ENCODE results near the gene PHLDB1. TPM values are rescaled to one million over a fixed set of nuclear protein-coding genes. Genes with fewer than 3 reads are reported as not detected.

The PHLDB1 gene
- polyA plus RNA-seq, 1 of the 3 experiments (the other 2 are of a cell fraction): 89.4 TPM

- TF ChIP-seq JUND (IDR thresholded peaks at IDR 0.05) (no peak), ZBTB33 (IDR thresholded peaks at IDR 0.05; ENCODE audit: borderline replicate concordance, low read depth) (no peak), RAD21 (IDR thresholded peaks at IDR 0.05; ENCODE audit: low read length) (no peak)
- peaks cover 8 to 32% of the 10 kb centered on the region in 2 experiments; a peak in 3 of 4 replicates for H3K4me1 ChIP-seq (ENCODE audit: control insufficient read depth in 1 of 2, insufficient read depth in 2 of 2, low read depth in 1 of 2, low read length in 1 of 2)
- no peak for DNase-seq
- peaks cover 86% of the 10 kb centered on the region for H4K20me1 ChIP-seq (ENCODE audit: insufficient read depth)
- no peaks in the 10 kb centered on the region for H3K9me3 ChIP-seq
- no peak overlapping the region for H3K4me2 ChIP-seq
- no peak overlapping the region for H3K27ac ChIP-seq (ENCODE audit: low read depth in 2 of 2, low read length in 1 of 2)
- no peak overlapping the region for H3K9ac ChIP-seq
- ChIA-PET POLR2A (no interaction called here), CTCF (interaction anchor here (1.0 to 1.8 kb wide), 5 partner anchors 12 to 62 kb away, joined by 3 to 9 read pairs (median 3); no protein-coding TSS in a partner anchor)
- peaks cover 58 to 68% of the 10 kb centered on the region in 2 experiments for H3K36me3 ChIP-seq (replicated peaks in 1 of 2; ENCODE audit: control insufficient read depth in 1 of 2, insufficient read depth in 2 of 2, low read length in 1 of 2)
- peaks cover 10% of the 10 kb centered on the region for H3F3A ChIP-seq (replicated peaks; ENCODE audit: insufficient read depth)
- WGBS (ENCODE audit: low lambda C conversion rate): 95% methylated on average over 8 of the region's 10 CpGs
- H3K4me3 ChIP-seq (ENCODE audit: low read depth in 2 of 2, low read length in 1 of 2): no peak overlapping the region
- H2AFZ ChIP-seq (ENCODE audit: low read depth): no peak overlapping the region
- H3K9me2 ChIP-seq: no peaks in the 10 kb centered on the region
- peaks cover 98% of the 10 kb centered on the region for H3K79me2 ChIP-seq (ENCODE audit: insufficient read depth)
- no peaks in the 10 kb centered on the region for H3K27me3 ChIP-seq (ENCODE audit: insufficient read depth)
Observed at GRCh38 chr11:118627566-118627965, 20.2 kb downstream of the PHLDB1 start.

GRCh38 chr11:118628031-118628430 is 20.6 kb downstream of the PHLDB1 start:
- CTCF ChIA-PET: interaction anchor here (0.9 to 1.8 kb wide), 5 partner anchors 8 to 62 kb away, joined by 3 to 9 read pairs (median 3); no protein-coding TSS in a partner anchor
- Histone ChIP-seq H2AFZ (ENCODE audit: low read depth) (no peak overlapping the region), H3K9ac (no peak overlapping the region), H3K79me2 (ENCODE audit: insufficient read depth) (peaks cover 98% of the 10 kb centered on the region), H4K20me1 (ENCODE audit: insufficient read depth) (peaks cover 83% of the 10 kb centered on the region), H3F3A (replicated peaks; ENCODE audit: insufficient read depth) (peaks cover 8% of the 10 kb centered on the region), H3K9me3 (no peaks in the 10 kb centered on the region), H3K4me3 (ENCODE audit: low read depth in 2 of 2, low read length in 1 of 2) (no peak overlapping the region), H3K27ac (ENCODE audit: low read depth in 2 of 2, low read length in 1 of 2) (no peak overlapping the region), H3K27me3 (ENCODE audit: insufficient read depth) (no peaks in the 10 kb centered on the region), H3K4me2 (no peak overlapping the region), H3K9me2 (no peaks in the 10 kb centered on the region), H3K36me3 (replicated peaks in 1 of 2; ENCODE audit: control insufficient read depth in 1 of 2, insufficient read depth in 2 of 2, low read length in 1 of 2) (peaks cover 60 to 71% of the 10 kb centered on the region in 2 experiments), H3K4me1 (ENCODE audit: control insufficient read depth in 1 of 2, insufficient read depth in 2 of 2, low read depth in 1 of 2, low read length in 1 of 2) (peaks cover 6 to 28% of the 10 kb centered on the region in 2 experiments; a peak in 3 of 4 replicates)
- TF ChIP-seq CHD2 (IDR thresholded peaks at IDR 0.05; ENCODE audit: low read length, partially characterized antibody): no peak
- TF ChIP-seq FOXM1 (IDR thresholded peaks at IDR 0.05; ENCODE audit: low read depth): no peak
- no peak for TF ChIP-seq FOXJ3 (CRISPR knock-in tag; IDR thresholded peaks at IDR 0.05)
- TF ChIP-seq GATA2 (CRISPR knock-in tag; IDR thresholded peaks at IDR 0.05): no peak
- TF ChIP-seq GABPA (IDR thresholded peaks at IDR 0.05; ENCODE audit: low read depth): no peak
- no peak for TF ChIP-seq MAX (IDR thresholded peaks at IDR 0.05; ENCODE audit: low read depth)
- TF ChIP-seq SMC3 (IDR thresholded peaks at IDR 0.05; ENCODE audit: low read depth, low read length): no peak
- no peak for TF ChIP-seq USF2 (IDR thresholded peaks at IDR 0.05; ENCODE audit: borderline replicate concordance, low read depth, low read length)
- TF ChIP-seq SIN3A (IDR thresholded peaks at IDR 0.05; ENCODE audit: borderline replicate concordance, low read depth, low read length): no peak
- POLR2A ChIA-PET: no interaction called here
- DNase-seq: no peak
- 97% methylated on average over 9 of the region's 20 CpGs for WGBS (ENCODE audit: low lambda C conversion rate)

Measured in SK-N-SH (cell line).